GM19351 (cell line): Measurements from ENCODE around the gene ZNF699.
"Not testable (repeated sequence)": the region's sequence is repeated elsewhere in the genome, so short reads cannot be mapped to it uniquely, and the experiment has no call there.

Source experiments
- ATAC-seq: cut with Tn5 transposase; IDR thresholded peaks from one replicate; pipeline ENCODE4 v1.9.1; 2021; ENCODE audit warnings: mild to moderate bottlenecking, moderate library complexity; ENCODE audit not compliant: unreplicated experiment

ZNF699 gene

GRCh38 chr19:9309139-9309973 lies at the start of gene ZNF699:
Gene ZNF699, minus strand, starts transcription at chr19:9309838. Its CDS starts 4,719 bp downstream, at chr19:9305119.
- peak; percentile 88 for ATAC-seq

GRCh38 chr19:9354651-9355050 lies 45.0 kb upstream of the ZNF699 start:
- no peak for ATAC-seq

GRCh38 chr19:9353011-9353410 lies 43.4 kb upstream of the ZNF699 start:
- no peak for ATAC-seq

GRCh38 chr19:9352505-9352904 lies 42.9 kb upstream of the ZNF699 start:
- ATAC-seq, result no peak

- no peak for ATAC-seq
Observed at GRCh38 chr19:9348671-9349070, 39.0 kb upstream of the ZNF699 start.

GRCh38 chr19:9348253-9348652 lies 38.6 kb upstream of the ZNF699 start:
- no peak for ATAC-seq

- ATAC-seq, result no peak
Observed at GRCh38 chr19:9345005-9345404, 35.4 kb upstream of the ZNF699 start.

GRCh38 chr19:9342610-9343304 lies 33.1 kb upstream of the ZNF699 start:
- no peak for ATAC-seq

- ATAC-seq, result no peak
Observed at GRCh38 chr19:9329999-9330398, 20.4 kb upstream of the ZNF699 start.

GRCh38 chr19:9324584-9324962 lies 14.9 kb upstream of the ZNF699 start:
- no peak for ATAC-seq

GRCh38 chr19:9323919-9324583 lies 14.4 kb upstream of the ZNF699 start, which contains the start of gene ZNF559:
Gene ZNF559, plus strand, starts transcription at chr19:9324179. Its CDS starts 14,371 bp downstream, at chr19:9338550.
- peak; percentile 96 for ATAC-seq

- ATAC-seq, result peak; percentile 27
Observed at GRCh38 chr19:9323557-9323918, 13.9 kb upstream of the ZNF699 start.

- not testable (repeated sequence) for ATAC-seq
Observed at GRCh38 chr19:9322201-9322600, 12.6 kb upstream of the ZNF699 start.

- ATAC-seq, result not testable (repeated sequence)
Observed at GRCh38 chr19:9321756-9322155, 12.1 kb upstream of the ZNF699 start.

- no peak for ATAC-seq
Observed at GRCh38 chr19:9321338-9321737, 11.7 kb upstream of the ZNF699 start.

- no peak for ATAC-seq
Observed at GRCh38 chr19:9313756-9314155, 4.1 kb upstream of the ZNF699 start.

- peak; percentile 52 for ATAC-seq
Observed at GRCh38 chr19:9309974-9310446, 372 bp upstream of the ZNF699 start.

- no peak for ATAC-seq
Observed at GRCh38 chr19:9308091-9308770, 1.4 kb downstream of the ZNF699 start.

- no peak for ATAC-seq
Observed at GRCh38 chr19:9306443-9306842, 3.2 kb downstream of the ZNF699 start.

GRCh38 chr19:9296336-9296735 lies 13.3 kb downstream of the ZNF699 start:
- no peak for ATAC-seq

- ATAC-seq, result no peak
Observed at GRCh38 chr19:9295411-9295849, 14.2 kb downstream of the ZNF699 start.
